ENCODE data around the gene LSM14B. TPM values are rescaled to one million over a fixed set of nuclear protein-coding genes. Genes with fewer than 3 reads are reported as not detected.
"Not testable (repeated sequence)": the region's sequence is repeated elsewhere in the genome, so short reads cannot be mapped to it uniquely, and the experiment has no call there.

LSM14B gene
- polyA plus RNA-seq (ENCODE audit: insufficient read length in 4 of 4): 10 to 100 TPM; 50.3 to 65.3 (median 59.7) TPM

DNA sequence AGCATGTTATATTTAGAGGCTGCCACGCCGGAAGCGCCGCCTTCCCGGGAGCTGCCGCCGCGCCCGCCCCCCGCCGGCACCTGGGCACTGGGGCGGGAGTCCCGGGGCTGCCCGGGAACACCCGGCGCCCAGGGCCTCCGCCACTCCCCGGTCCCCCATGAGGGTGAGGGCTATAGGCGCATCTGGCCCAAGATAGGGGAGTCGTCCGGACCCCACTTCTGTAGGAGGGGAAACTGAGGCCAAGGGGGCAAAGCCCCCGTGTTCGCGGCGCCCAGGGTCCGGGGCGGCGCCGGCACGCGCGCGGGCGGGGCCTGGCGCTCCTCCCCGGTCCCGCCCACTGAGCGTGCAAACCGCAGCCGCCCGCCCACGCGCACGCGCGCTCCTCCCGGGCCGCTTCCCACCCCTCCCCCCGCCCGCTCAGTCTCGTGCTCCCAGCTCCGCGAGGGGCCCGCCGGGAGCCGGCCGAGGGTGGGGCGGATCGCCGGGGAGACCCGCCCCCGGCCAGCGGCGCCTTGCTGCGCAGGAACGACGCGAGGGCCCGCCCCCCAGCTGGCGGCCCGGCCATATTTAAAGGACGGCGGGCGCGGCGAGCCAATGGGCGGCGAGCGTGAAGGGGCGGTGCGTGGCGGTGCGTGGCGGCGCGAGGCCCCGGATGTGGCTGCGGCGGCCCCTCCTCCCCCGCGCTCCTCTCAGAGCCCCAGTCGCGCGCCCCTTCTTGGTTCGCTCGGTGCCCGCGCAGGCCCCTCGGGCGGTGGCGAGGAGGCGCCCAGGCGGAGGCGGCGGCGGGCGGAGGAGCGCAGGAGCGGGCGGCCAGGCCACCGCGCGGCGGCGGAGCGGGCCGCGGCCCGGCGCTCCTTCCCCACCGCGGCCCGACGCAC lies at the start of gene LSM14B:
TSS of gene LSM14B (plus strand) at position 700 of the 878 bp plus-strand sequence. CDS start 192 bp downstream, outside the sequence.
- DNase-seq (ENCODE audit: low read depth in 4 of 4, low spot score in 2 of 4): peak; percentile 75 to 94 (median 92)

DNA sequence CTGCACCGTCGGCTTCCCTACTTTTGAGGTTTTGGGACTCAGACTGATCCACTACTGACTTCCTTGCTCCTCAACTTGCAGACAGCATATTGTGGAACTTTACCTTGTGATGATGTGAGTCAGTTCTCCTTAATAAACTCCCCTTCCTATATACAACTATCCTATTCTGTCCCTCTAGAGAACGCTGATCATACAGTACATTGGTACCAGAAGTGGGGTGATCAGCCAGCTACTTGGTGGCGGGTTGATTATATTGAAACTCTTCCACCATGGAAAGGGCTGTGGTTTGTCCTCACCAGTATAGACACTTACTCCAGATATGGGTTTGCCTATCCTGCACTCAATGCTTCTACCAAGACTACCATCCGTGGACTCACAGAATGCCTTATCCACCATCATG lies 49.0 kb upstream of the LSM14B start:
- DNase-seq (ENCODE audit: low read depth in 4 of 4, low spot score in 2 of 4): no peak

DNA sequence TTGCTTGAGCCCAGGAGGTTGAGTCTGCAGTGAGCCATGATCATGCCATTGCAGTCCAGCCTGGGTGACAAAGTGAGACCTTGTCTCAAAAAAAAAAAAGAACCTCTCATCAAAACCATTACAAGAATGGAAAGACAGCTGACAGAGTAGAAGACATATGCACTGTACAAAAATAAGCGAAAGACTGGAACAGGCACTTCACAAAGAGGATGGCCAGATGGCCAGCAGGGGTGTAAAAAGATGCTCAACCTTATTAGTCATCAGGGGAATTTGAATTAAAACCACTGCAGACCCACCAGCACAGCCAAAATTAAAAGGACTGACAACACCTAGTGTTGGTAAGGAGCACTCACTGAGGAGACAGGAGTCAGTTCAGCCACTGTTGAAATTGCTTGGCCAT lies 43.1 kb upstream of the LSM14B start:
- no peak for DNase-seq (ENCODE audit: low read depth in 4 of 4, low spot score in 2 of 4)

DNA sequence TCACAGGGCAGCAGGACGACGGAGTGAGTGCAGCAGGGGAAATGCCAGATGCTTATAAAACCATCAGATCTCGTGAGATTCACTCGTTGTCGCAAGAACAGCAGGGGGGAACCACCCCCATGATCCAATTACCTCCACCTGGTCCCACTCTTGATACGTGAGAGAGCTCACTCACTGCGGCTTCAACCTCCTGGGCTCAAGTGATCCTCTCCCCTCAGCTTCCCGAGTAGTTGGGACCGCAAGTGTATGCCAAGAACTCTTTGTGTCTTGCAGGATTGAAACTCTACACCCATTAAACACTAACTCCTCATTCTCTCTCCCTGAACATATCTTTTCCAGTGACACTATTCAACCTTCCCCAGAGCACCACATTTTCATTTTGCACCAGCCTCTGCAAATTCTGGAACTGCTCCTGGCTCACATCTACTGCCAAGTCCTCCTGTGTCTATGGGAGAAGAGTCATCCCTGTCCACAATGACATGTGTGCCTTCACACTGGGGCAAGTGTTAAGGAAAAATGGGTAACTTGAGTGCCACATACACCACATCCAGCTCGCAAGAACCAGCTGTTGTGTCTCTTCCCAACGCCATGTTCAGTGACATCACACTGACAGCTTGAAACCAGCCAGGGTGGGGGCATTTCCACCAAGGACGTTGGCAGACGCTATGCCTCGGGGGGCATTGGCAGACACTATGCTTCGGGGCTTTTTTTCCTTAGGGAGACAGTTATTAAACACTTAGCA lies 41.9 kb upstream of the LSM14B start:
- no peak for DNase-seq (ENCODE audit: low read depth in 4 of 4, low spot score in 2 of 4)

DNA sequence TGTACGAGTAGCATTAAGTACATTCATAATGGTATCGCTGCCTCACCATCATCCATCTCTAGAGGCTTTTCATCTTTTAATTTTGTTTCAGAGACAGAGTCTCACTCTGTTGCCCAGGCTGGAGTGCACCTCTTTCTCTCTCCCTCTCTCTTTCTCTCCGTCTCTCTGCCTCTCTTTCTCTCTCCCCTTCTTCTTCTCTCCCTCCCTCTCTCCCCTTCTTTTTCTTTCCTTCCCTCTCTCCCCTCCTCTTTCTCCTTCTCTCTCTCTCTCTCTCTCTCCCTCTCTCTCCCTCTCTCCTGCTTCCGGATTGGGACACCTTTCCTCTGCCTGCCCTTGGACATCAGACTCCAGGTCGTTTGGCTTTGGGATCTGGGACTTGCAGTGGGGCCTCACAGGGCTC lies 39.0 kb upstream of the LSM14B start:
- DNase-seq (ENCODE audit: low read depth in 4 of 4, low spot score in 2 of 4): no peak

DNA sequence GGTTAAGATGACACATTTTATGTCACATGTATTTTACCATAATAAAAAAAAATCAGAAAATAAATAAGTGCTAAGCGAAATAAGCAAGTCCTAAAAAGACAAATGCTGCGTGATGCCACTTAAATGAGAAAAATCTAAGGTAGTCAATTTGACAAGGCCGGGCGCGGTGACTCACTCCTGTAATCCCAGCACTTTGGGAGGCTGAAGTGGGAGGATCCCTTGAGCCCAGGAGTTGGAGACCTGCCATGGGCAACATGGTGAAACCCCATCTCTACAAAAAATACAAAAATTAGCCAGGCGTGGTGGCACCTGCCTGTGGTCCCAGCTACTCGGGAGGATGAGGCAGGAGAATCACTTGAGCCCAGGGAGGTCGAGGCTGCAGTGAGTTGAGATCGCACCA lies 38.1 kb upstream of the LSM14B start:
- not testable (repeated sequence) for DNase-seq (ENCODE audit: low read depth in 4 of 4, low spot score in 2 of 4)

DNA sequence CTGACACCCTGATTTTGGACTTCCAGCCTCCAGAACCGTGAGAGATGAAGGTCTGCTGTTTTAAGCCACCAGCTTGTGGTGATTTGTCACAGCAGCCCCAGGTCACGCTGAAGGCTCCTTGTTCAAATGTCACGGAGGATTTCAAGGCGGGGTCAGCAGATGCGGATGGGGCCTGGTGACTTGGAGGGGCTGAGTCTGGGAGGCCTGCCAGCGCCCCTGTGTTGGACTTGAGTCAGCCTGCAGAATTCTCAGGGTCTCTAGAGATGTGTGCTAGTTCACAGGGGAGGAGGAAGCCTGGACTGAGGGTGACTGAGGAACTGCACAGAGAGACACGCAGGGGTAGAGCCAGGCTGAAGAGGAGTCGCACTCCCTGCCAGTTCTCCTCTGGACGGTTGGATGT lies 37.1 kb upstream of the LSM14B start:
- DNase-seq (ENCODE audit: low read depth in 4 of 4, low spot score in 2 of 4): no peak

DNA sequence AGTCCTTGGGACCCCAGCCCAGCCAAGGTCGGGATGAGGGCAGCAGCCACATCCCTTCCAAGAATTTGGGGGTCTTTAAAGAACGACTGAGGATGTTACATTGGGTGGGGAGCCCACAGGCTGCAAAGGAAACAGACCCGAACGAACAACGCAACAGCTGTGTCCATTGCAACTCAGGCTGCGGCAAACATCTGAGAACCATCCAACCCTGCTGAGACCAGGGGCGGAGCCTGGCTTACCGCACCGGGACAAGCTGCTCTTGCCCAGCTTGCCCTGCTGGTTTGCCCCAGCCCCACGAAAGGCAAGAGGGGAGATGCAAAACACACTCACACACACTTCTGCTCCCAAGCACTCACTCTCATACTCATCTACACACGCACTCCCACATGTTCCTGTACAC lies 35.0 kb upstream of the LSM14B start:
- no peak for DNase-seq (ENCODE audit: low read depth in 4 of 4, low spot score in 2 of 4)

DNA sequence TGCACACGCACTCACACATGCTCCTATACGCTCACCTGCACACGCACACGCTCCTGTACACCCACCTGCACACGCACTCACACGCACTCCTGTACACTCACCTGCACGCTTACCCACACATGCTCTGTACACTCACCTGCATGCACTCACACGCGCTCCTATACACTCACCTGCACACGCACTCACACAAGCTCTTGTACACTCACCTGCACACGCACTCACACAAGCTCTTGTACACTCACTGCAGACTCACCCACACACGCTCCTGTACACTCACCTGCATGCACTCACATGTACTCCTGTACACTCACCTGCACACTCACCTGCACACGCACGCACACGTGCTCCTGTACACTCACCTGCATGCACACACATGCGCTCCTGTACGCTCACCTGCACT lies 34.6 kb upstream of the LSM14B start:
- no peak for DNase-seq (ENCODE audit: low read depth in 4 of 4, low spot score in 2 of 4)

DNA sequence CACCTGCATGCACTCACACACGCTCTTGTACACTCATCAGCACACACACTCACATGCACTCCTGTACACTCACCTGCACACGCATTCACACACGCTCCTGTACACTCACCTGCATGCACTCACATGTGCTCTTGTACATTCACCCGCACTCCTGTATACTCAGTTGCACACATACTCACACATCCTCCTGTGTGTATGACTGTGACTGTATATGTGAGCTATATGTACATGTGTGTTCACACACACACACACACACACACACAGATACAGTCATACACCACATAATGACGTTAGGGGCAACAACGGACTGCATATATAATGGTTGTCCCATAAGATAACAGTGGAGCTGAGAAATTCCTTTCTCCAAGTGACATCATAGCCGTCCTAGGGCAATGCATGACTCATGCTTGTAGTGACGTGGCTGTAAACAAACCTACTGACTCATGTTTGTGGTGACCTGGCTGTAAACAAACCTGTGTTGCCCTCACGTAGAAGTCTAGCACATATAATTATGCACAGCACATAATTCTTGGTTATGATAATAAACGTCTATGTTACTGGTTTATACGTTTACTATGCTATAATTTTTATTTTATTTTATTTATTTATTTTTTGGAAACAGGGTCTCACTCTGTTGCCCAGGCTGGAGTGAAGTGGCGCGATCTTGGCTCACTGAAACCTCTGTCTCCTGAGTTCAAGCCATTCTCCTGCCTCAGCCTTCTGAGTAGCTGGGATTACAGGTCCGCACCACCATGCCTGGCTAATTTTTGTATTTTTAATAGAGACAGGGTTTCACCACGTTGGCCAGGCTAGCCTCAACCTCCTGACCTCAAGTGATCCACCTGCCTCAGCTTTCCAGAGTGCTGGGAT lies 33.8 kb upstream of the LSM14B start:
- no peak for DNase-seq (ENCODE audit: low read depth in 4 of 4, low spot score in 2 of 4)

DNA sequence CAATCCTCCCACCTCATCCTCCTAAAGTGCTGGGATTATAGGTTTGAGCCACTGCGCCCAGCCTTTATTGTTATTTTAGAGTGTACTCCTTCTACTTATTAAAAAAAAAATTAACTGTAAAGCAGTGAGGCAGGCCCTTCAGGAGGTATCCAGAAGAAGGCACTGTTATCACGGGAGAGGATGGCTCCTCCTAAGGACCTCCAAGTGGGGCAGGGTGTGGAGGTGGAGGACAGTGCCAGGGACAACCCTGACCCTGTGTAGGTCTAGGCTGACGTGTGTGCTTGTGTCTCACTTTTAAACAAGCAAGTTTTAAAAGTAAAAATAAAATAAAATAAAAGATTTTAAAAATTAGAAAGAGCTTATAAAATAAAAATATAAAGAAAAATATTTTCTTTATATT lies 32.9 kb upstream of the LSM14B start:
- DNase-seq (ENCODE audit: low read depth in 4 of 4, low spot score in 2 of 4): no peak

DNA sequence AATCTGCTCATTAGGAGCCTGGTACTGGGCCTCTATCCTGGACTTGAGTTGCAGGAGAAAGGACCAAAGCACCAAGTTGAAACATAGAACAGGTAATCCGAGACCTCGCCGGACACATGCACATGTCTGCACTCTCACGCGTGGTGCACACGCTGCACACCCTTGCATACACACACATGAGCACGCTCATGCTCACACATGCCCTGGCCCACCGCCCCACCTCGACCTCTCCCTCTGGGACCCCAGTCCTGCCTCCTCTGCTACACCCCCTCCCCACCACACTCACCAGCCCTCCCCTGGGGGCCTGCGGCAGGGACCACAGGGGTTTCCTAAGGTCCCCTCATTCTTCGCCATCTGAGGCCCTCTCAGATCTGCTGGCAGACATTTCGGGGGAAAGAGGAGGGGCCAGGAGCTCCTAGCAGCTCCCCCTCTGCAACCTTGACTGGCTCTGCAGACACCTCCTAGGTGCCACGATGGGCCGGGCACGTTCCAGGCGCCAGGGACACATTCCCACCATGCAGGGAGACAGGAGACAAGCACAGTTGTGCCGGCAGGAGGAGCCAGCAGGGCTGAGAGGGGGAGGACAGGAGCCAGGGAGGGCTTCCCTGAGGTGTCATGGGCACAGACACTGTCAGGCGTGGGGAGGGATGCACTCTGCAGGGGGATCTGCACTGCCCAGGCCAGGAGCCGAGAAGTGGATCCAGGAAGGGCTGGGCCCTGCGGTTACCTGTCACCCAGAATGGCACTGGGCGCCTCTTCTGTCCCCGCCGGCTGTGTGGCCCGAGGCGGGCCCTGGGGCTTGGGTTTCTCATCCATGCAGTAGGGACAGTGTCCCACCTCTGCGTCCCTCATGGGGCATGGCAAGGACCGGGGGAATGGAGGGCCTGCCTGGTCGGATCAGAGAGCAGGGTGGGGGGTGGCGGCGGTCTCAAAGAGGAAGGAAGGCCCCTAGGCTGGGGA lies 25.6 kb upstream of the LSM14B start:
- no peak for DNase-seq (ENCODE audit: low read depth in 4 of 4, low spot score in 2 of 4)

DNA sequence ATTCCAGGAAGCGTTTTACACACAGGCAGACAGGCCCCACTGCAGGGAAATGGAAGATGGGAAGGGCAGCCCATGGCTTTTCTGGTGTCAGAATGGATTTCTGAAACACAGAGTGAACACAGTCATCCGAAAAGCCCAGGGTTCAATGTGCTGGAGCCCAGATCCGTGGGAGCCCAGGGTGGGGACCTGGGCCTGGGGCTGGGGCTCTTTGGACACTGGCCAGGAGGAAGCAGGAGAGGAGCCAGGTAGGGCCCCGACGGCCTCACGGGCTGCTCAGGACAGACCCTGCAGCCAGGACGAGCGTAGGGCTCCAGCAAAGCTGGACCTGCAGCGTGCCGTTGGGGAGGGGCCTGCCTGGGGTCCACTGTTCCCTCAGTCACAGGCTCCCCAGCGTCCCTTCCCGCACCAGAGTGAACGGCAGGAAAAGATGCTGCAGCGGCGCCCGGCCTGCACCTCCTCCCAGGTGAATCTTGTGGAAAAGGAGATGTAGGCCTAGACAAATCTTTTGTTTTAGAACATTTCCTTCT lies 24.3 kb upstream of the LSM14B start:
- DNase-seq (ENCODE audit: low read depth in 4 of 4, low spot score in 2 of 4): no peak

DNA sequence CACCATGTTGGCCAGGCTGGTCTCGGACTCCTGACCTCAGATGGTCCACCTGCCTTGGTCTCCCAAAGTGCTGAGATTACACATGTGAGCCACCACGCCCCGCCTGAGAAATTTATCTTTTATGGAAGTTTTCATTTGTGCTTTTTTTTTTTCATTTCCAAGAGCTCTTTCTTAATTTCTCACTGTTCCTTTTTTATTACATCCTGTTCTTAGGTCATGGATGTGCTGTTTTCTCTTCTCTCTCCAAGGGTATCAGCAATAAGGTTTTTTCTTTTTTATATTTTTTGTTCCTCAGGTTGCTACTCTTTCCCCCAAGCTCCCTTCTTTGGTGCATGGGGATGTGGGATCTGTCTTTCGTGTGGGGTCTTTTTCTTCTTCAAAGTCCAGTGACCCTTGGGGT lies 21.2 kb upstream of the LSM14B start:
- no peak for DNase-seq (ENCODE audit: low read depth in 4 of 4, low spot score in 2 of 4)

DNA sequence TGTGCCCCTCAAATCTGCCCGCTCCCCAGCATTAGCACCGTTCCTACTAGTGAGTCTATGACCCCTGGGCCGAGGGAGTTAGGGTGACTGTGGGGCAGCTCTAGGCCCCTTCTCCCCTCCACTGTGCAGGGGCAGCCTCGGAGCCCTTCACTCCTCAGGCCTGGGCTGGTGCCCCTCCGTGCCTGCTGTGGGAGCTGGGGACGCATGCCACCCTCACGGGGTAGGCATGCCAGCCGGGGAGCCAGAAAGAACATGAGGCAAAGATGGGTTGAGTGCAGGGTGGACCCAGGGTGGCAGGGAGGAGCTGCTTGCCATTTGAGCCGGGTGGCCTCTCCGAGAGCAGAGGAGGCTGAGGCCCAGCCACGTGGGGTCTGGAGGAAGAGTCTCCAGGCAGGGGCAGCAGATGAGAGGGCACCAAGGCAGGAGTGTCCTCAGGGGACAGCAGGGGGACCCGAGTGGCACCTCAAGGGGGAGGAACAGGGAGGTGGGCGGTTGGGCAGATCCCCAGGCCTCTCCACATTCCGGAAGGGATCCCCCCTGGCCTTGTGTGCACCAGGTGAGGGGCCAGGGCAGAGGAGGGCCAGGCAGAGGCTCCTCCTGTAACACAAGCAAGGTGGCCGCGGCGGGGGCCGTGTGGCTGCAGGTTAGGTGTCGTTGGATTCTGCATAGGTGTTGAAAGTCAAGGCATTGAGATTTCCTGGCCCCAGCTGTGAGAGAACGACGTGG lies 18.6 kb upstream of the LSM14B start:
- DNase-seq (ENCODE audit: low read depth in 4 of 4, low spot score in 2 of 4): no peak

DNA sequence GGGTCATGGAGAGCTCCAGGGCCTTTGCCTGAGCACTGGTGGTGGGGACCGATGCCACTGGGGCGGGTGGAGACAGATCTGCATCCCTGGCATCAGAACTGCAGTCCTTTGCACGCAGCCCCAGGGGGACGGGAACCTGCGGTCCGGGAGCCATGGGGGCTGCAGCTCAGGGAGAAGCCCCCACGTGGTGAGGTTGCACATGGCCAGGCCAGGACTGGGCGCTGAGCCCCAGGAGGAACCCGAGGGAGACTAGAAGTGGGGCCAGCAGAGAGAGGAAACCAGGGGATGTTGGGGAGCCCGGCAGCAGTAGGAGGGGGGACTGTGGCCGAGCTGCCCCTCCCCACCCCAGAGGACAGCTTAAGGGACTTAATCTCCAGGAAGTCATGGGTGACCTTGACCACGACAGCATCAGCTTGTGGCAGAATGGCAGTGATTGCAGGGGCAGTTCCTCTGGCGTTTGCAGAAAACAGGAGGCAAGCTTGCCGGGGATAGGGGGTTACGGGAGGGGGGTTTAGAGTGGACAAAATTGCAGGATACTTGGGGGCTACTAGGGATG lies 18.0 kb upstream of the LSM14B start:
- no peak for DNase-seq (ENCODE audit: low read depth in 4 of 4, low spot score in 2 of 4)

DNA sequence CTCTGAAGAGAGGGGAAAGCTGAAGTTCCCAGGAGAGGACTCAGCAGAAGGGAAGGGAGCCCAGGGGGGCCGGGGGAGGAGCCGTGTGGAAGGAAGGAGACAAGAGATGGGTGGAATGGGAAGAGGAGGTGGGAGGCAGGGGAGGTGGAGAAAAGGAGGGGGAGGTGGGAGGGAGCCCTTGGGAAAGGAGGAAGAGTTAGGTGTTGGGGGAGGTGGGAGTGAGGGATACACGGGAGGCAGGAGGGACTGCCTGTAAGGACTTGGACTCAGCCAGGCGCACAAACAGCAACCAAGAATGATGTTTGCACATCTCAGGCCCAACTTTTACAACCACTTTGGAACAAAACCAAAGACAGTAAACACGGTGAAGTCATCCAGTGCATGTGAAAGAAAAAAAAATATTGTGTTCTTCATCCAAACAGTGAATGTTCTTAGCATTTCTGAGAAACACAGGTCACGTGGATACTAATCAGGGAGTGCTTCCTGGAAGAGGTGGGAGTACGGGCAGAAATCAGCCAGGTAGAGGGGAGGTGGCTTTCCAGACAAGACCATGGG lies 17.4 kb upstream of the LSM14B start:
- no peak for DNase-seq (ENCODE audit: low read depth in 4 of 4, low spot score in 2 of 4)

DNA sequence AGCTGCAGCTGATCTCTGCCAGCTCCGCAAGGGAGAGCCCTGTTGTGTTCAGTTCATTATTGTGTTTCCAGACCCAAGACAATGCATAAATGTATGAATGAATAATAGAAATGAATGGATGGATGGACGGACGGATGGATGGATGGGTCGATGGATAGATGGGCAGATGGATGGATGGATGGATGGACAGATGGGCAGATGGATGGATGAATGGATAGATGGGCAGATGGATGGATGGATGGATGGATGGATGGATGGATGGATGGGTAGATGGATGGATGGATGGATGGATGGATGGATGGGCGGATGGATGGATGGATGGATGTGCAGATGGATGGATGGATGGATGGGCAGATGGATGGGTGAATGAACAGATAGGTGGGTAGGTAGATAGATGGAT lies 16.7 kb upstream of the LSM14B start:
- no peak for DNase-seq (ENCODE audit: low read depth in 4 of 4, low spot score in 2 of 4)

Data from left renal cortex interstitium (tissue), 4 donors.